Activated gamma-delta T cell treated with Interleukin-2 at 50 U/mL for 16 hours (primary cell): ENCODE data around the gene MINDY4B.
"Not testable (repeated sequence)": the region's sequence is repeated elsewhere in the genome, so short reads cannot be mapped to it uniquely, and the experiment has no call there.

ENCODE experiments used
- DNase-seq: peaks from one replicate; pipeline ENCODE4 v3.0.0-alpha.2; 2020

Gene MINDY4B

DNA sequence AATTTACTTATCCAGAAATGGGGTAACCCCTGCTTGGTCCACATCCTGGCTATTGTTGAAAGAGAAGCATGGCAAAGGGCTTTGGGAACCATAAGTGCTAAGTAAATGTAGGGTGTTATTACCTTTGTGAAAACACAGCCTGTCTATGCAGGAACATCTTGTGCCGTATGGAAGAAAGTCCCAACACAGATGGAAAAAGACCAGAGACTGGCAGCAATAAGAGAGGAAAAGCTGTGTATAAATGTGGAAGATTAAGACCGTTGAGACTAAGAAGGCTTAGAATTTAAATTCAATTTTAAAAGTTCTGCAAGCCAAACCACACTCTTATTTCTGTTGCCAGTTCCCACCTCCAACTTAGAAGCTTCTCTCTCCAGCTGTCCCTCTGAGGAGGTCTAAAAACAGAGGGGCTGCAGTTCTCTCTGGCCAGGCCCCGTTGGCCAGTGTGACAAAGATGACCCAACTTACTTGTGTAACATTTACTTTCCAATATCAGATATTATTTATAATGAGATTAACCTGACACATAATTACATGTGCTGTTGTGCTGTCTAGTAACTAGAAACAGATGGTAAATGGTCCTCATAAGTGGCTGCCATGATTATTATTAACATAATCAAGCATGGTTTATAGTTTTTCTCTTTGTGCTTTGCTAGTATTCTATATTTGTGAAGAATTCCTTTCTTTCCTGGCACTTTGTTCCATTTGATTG is 7.0 kb downstream of the MINDY4B start:
- no peak for DNase-seq

DNA sequence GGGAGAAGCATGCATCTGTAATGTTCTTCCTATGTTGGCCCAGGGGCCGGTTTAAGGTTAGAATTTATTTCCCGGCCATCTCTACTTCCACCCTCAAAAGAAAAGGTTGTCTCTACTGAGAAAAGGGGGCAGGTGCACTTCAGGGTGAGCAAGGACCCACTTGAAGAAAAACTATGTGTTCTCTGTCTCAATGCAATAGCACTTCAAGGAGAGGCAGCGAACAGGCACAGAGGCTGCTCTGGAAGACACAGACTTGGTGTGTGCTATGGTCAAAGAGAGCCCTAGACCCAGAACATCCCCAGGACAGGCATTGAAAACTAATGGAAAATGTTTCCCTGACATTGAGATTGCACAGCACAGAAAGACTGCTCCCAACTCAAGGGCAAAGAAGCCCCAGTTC is 7.6 kb downstream of the MINDY4B start:
- no peak for DNase-seq

DNA sequence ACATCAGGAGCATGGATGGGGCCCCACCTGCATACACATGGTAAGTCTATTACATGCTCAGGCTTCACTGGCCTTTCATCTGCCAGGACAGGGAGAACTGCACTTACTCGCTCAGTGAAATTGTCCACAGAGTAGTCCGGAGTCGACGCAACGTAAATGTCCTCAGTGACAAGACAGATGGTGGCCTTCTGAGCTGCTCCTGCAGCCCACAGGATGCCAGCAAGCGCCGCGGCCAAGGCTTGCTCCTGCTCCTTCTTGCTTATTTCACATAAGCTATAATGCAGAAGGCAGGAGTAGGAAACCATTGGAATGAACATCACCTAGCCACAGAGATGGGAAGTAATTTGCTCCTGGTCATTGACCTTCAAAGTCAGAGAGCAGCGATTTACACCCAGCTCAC is 14.4 kb downstream of the MINDY4B start:
- DNase-seq: no peak

DNA sequence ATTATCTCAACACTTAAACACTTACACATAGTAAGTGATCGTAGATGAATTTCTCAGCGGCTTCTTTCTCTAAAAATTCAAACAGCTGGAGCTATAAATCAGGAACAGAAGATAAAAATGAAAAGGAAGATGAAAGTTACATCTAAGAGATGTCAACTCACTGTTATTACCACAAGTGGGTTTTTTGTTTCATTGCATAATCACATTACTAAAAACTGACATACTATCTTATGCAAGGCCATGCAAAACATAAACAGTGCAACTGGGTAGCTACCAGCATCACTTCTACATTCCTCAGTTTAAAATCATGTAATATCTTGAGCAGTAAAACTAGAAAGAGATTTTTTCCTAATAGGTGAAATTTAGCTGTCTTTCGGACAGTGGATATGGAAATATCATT is 14.9 kb downstream of the MINDY4B start:
- DNase-seq: no peak

DNA sequence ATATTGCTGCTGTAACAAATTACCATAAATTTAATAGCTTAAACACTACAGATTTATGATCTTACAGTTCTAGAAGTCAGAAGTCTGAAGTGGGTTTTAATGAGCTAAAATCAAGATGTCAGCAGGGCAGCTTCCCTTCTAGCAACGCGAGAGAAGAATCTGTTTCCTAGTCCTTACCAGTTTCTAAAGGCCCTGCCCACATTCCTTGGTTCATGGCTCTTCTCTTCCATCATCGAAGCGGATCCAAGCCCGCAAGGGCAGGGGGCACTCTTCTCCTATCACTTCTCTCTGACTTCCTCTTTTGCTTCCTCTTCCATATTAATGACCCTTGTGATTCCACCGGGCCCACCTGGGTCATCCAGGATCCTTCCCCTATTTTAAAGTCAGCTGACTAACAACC is 16.1 kb downstream of the MINDY4B start:
- no peak for DNase-seq

DNA sequence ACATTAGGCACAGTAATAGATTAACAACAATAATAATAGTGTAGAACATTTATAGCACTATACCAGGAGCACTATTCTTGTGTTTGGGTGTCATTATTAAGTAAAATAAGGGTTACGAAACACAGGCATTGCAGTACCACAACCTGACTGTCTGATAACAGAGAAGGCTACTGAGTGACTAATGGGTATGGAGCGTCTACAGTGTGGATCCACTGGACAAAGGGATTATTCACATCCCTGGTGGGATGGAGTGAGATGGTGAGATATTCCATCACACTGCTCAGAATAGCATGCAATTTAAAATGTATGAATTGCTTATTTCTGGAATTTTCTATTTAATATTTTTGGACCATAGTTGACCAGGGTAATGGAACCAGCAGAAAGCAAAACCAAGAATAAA is 18.2 kb downstream of the MINDY4B start:
- no peak for DNase-seq

DNA sequence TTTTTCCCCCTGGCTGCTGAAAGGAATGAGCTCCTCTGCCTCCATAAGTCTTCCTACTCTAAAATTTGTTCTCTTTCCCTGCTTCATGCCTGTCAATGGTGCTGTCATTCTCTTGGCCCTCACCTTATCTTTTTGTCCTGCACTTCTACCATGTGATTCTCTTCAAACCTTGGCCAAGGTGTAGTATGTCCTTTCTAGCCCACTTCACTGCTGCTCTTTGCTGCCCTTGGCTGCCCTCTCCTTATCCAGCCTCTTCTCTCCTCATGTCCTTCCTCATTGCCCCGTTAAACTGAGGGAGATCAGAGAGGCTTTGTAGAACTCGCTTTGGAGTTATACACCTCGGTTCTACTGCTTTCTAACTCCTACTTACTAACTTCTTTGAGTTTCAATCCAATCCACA is 19.7 kb downstream of the MINDY4B start:
- DNase-seq: no peak

DNA sequence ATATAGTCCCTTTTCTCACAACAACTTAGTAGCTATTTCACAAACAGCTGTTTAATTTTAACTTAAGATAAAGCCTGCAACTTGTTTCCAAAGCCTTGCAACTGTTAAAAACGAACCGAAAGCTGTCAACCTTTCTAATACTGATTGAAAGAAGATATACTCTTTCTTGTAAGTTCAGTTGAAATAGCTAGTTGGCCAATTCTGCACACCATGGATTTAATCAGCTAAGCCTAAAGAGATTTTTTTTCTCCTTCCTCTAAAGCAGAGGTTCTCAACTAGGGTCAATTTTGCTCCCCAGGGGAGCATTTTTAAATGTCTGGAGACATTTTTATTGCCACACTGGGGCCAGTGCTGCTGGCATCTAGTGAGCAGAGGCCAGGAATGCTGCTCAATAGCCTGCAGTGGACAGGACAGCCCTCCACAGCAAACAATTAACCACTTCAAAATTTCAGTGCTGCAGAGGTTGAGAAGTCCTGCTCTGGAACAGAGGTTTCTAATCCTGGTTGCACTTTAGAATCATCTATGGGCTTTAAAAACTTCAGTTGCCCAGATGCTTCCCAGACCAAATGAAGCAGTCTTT is 26.2 kb downstream of the MINDY4B start:
- no peak for DNase-seq

DNA sequence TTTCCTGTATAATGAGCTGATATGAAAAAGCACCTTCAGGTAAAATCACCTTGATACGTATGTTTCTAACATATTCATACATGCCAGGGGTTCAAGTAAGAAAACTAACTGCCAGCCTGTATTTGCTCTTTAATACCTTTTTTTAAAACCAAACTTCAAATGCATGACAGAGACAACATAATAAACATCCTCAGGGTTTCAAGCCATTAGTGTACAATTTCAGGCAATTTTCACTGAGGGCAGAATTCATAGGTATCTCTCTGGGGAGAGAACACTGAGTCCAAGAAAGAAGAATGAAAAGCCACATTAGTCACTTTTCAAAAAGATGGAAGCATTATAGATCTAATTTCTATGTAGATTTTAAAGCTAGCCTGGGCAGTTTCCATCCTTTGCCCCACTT is 26.9 kb downstream of the MINDY4B start:
- no peak for DNase-seq

DNA sequence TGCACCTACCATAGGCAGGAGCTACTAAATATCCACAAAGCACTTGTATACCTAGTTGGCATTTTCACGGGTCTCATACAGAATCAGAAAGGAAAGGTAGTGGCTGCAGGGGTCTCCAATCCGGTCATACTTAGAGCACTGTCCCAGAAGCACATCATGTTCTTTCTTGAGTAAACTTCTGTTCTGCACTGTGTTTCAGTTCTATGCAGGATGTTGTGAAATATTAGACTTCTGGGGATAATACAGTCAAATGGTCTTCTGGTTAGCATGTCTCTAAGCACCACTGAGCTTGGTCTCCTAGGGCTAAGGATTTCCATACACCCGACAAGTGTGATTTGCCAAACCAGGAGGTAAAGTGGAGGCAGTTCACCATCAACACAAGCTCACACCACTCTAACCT is 27.9 kb downstream of the MINDY4B start:
- no peak for DNase-seq

DNA sequence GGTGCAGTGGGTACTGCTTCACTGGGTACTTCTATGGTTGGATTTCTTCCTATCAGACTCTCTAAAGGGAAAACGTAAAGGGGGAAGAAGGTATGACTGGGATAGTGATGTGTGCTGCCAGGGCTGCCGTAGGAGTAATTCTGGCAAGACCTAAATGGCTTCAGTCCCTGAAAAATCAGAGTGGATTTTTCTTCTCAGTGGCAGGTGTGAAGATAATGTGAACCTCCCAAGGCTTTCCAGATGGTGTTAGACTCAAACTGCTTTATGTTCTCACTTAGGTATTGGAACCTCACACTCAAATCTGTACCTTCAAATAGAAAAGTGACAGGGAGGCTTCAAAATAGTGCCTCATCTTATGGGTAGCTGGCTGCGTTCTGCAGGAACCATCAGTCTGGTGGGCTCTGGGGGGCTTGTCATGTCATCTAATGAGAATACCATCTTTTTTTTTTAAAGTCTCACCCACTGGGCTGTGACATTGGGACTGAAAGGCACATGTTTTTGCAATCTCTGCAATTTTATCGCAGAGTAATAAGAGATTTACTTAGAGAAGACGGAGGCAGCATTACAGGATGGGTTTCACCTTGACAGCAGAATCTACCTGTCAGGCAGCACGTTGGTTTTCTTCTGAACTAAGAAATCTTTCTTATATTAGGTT is 28.5 kb downstream of the MINDY4B start:
- DNase-seq: no peak

DNA sequence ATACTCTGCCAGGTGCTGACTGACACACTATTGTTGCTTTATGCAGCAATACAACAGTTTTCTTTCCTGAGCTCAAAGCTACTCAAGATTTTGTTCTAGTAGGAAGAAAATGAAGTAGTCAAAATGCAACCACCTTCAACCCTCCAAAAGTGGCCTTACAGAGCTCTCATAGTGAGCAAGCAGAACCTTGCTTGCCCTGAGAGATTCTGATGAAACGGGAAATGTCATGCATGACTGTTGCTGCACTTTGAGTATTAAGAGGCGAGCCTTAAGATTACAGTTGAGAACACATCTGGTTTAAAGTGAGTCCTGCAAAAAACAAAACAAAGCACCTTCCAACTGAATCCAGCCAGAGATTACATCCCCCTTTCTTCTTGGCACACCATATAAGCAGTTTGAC is 29.7 kb downstream of the MINDY4B start:
- DNase-seq: no peak

DNA sequence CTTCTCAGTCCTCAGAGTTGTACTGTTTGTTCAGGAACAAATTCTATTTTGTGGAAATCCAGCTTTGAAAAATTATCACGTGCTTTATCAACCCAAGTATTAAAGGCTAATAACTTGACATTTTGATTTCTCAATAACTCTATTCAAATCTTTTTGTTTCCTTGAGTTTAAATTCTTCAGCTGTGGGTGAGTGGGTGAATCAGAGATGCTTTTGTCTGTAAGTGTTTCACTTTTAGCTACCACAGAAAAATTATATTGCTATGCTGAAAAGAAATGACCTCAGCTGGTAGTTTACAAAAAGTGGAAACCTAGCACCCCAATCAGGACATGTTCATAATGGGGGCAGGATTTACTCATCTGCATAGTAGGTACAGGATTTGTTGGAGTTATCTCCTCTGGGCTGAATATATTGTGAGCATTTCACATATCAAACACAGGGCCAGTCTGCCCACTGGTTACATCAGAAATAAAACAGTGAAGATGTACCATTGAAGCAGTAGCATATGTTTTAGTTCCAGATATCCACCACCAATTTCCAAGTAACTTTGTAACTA is 30.5 kb downstream of the MINDY4B start:
- no peak for DNase-seq

DNA sequence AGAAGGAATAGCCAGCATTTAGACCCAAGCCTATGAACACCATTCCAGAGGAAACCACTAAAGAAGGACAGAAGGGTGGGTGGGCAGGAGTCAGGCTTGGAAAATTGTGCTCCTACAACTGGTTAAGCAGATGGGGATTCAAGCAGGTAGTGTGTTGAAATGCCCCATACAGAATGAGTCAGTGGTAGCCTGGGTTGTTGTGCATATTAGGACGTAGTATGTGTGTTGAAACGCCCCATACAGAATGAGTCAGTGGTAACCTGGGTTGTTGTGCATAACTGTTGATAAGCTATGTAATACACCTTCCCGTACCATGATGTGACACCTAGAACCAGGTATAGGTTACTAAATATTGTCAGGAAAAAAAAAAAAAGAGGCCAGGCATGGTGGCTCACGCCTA is 34.0 kb downstream of the MINDY4B start:
- no peak for DNase-seq

DNA sequence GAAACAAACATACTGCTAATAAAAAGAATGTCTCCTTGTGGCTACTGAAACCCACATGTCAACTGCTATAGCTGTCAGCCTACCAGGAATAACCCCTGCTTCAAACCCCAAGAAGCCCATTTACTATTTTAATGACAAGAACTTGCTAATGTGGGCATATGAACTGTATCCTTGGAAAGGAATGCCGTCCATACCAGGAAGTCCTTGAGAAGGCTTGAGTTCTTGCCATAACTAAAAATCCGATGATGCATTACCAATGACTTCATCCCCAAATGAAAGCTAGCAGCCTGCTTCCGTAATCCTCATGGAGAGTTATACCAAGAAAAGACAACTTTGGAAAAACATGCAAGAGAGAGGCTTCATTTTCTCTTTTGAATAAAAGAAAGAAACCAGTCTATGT is 34.8 kb downstream of the MINDY4B start:
- no peak for DNase-seq

DNA sequence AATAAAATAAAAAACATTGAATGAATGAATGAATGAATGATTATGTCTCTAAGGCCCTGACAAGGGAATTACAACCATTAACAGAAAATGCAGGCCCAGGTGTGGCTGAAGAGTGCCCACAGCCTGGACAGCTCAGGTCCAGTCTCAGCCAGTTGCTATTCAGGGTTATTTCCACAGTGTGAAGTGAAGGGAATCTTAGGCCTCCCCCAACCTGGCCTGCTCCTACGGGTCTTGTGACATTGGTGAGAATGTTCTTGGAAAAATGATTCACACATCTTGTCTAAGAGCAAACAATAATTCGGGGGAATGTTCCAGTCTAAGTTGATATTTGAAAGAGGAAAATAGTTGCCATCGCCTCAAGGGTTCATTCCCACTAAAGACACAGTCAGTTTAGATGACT is 37.0 kb downstream of the MINDY4B start:
- no peak for DNase-seq

DNA sequence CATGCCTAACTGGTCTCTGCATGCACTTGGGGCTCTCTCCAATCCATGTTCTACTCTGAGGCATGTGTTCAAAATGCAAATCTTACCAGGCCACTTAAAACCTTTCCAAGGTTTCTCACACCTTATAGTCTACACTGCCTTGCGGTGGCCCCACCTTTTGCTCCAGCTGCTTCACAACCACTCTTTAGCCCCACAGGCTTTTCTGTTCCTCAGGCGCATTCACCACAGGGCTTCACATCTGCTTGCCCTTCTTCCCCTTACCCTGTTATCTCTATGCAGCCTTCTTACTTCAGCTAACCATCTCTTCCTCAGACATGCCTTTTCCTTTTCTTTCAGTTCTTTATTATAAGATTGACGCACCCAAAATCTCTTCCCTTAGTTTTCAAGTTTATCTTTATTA is 37.8 kb downstream of the MINDY4B start:
- DNase-seq: no peak

DNA sequence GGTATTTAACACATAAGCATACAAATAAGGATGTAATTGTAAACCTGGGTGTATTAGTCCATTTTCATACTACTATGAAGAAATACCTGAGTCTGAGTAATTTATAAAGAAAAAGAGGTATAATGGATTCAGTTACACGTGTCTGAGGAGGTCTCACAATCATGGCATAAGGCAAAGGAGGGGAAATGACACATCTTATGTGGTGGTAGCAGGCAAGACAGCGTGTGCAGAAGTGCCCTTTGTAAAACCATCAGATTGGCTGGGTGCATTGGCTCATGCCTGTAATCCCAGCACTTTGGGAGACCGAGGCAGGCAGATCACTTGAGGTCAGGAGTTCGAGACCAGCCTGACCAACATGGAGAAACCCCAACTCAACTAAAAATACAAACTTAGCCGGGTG is 41.3 kb downstream of the MINDY4B start:
- not testable (repeated sequence) for DNase-seq

DNA sequence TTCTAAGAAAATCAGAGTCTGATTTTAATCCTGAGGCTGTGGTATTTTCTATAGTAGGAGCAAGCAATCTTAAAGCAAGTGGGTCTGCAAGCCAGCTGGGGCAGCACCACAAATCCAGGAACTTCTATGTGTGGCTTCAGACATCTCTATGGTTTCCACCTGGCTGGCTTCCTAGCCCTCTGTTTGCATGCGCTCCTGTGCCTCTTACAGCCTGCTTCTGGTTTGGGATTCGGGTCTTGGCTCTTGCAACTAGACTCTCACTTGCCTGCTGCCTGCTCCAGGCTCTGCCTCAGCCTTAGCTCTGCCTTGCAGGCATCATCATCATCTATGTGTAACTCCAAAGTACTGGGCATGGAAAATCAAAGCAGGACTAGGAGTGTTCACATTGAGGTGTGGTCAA is 43.4 kb downstream of the MINDY4B start:
- no peak for DNase-seq

DNA sequence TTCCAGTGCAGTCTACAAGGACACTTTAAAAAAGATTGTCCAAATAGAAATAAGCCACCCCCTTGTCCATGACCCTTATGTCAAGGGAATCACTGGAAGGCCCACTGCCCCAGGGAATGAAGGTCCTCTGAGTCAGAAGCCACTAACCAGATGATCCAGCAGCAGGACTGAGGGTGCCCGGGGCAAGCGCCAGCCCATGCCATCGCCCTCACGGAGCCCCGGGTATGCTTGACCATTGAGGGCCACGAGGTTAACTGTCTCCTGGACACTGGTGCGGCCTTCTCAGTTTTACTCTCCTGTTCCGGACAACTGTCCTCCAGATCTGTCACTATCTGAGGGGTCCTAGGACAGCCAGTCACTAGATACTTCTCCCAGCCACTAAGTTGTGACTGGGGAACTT is 47.3 kb downstream of the MINDY4B start:
- not testable (repeated sequence) for DNase-seq

DNA sequence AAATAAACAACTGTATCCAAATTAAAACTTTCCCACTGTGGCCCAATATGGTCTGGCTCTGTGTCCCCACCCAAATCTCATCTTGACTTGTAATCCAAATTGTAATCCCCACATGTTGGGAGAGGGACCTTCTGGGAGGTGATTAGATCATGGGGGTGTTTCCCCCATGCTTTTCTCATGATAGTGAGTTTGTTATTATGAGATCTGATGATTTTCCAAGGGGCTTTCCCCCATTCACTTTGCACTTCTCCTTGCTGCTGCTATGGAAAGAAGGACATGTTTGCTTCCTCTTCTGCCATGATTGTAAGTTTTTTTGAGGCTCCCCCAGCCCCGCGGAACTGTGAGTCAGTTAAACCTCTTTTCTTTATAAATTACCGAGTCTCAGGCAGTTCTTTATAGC is 55.0 kb downstream of the MINDY4B start:
- DNase-seq: no peak

DNA sequence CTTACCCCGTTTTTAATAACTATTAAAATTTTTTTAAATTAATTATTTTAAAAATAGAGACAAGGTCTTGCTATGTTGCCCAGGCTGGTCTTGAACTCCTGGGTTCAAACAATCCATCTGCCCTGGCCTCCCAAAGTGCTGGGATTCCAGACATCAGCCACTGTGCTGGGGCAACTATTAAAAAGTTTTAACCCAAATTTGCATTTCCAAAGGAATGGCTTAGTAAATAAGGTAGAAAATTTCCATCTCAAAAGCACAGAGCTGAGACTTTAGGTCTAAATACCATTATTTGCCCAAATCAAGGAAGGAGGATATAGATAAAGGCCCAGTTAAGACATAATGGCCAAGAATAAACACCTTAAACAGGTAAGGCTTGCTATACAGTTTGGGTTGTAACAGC is 56.4 kb downstream of the MINDY4B start:
- DNase-seq: no peak

DNA sequence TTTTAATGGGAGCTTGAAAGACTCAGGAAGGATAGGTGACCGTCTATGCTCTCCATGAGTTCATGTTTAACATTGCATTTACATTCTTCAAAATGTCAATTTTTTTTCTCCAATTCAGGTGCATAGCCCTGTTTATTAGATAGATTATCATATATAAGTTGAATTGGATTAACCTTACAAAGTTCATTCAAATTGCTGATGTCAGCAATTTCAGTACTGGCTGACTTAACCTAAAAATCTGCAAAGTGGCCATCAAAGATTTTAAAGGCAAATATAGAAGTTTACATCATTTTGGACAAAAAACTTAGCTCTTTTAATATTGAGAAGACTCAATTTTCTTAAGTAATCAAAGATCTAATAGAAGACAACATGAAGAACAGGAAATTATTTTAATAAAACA is 57.8 kb downstream of the MINDY4B start:
- no peak for DNase-seq

DNA sequence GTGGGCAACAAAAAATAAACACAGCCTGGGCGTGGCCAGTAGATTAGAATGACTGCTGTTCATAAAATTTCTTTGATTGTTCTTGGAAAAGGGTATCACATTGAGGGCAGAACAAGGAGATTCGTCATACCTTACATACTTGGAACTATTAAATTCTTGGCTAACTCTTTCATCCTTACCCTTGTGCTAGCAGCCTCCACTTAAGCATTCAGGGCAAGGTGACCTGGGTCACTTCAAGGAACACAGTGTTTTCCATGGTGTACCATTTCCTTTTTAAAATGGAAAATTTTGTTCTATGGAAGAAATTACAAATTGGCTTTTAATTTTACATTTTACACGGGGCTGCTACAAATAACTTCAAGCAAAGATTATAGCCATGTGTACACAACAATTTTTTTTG is 60.8 kb downstream of the MINDY4B start:
- no peak for DNase-seq
